SW480 (cell line): ENCODE results near the gene GCNT4.

ENCODE experiments used
- DNase-seq: peaks from one replicate; pipeline ENCODE4 v3.0.0-alpha.2; 2016; ENCODE audit warnings: low spot score

The GCNT4 gene

GRCh38 chr5:75051217-75051751 lies 1.1 kb downstream of the GCNT4 start:
- DNase-seq, result no peak

DNA sequence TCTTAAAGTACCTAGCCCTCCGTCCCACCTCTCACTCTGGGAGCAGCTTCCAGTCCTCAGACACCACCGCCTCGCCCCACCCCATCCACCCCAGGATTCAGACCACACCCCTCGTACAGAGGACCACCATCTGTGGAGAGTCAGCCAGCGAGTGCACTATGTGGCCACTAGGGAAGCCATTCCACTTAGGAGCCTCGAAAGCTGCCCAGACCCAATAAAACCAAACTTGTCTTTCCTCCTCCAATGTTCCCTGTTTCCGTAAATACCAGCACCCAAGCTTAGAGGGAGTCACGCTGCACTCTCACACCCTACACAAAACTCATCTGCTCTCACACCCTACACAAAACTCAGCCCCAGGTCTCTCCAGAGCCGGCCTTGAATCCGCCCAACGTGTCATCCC lies 1.9 kb downstream of the GCNT4 start:
- peak; percentile 10 for DNase-seq

DNA sequence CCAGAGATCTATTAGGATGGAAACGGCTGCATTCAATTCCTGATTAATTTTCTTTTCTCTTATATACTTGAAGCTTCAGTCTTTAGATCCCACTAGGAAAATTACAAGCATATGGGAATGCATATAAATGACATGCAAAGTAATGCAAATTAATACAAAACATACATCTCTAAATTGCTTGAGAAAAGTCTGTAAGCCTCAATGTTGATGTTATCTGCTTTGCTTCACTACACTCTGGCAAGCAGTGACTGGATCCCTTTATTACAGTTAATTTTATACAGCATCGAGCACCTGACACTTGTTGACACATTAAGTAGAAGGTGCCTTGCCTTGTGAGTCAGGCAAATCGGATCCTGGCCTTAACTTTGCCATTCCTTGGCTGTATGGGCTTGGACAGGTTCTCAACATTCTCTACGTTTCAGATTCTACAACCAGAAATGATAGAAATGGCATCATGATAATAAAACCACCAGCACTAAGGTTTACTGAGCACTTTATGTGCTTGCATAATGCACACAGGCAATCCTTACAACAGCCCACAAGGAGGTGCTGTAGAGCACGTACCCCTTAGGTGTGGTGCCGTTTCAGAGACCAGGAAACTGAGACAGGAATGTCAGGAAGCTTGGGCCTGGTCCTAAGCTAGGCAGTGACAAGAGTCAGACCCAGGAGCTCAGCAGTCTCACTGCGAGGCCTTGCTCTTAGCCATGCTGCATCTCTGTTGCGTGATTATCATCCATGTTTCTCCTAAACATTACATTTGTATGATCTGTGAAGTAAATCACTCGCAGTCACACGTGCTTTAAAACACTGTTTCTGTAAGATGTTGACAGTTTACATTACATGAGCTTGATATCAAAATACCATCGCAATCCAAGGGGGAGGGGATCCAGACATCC lies 2.7 kb downstream of the GCNT4 start:
- DNase-seq, result peak; percentile 50

DNA sequence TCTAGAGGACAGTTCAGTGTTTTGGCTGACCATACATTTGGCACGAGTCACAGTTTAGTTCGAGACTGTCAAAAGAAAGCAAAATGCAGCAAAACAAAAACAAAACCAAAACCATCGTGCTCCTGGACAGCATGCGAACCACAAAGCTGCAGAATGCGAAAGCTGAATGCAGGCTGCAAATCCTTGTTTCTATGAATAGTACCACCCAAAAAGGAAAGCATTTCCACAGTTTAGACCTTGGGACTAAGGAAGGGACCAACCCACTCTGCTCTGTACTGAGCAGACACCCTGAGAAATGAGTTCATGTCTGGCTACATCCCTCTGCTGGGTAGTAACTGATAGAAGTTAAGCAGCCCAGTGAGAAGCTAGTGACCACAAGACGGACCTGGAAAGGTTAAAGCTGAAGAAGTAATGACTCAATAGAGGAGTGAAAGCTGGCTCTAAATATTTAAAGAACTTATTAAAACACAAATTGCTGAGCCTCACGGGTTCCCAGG lies 3.9 kb downstream of the GCNT4 start:
- no peak for DNase-seq

GRCh38 chr5:75047356-75047755 lies 5.0 kb downstream of the GCNT4 start:
- no peak for DNase-seq

GRCh38 chr5:75046366-75047142 lies 5.8 kb downstream of the GCNT4 start:
- DNase-seq, result no peak

DNA sequence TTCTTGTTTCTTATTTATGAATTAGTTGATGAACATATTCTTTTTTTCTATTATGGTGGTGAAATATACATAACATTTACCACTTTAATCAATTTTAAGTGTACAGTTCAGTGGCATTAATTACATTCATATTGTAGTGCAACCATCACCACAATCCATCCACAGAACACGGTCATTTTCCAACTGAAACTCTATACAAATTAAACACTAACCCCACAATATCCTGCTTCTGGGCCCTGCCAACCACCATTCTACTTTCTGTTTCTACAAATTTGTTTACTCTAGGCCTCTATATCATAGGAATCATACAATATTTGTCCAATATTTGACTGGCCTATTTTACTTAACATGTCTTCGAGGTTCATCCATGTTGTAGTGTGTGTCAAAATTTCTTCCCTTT lies 7.3 kb downstream of the GCNT4 start:
- DNase-seq, result no peak

GRCh38 chr5:75044406-75044805 lies 8.0 kb downstream of the GCNT4 start:
- peak; percentile 70 for DNase-seq

DNA sequence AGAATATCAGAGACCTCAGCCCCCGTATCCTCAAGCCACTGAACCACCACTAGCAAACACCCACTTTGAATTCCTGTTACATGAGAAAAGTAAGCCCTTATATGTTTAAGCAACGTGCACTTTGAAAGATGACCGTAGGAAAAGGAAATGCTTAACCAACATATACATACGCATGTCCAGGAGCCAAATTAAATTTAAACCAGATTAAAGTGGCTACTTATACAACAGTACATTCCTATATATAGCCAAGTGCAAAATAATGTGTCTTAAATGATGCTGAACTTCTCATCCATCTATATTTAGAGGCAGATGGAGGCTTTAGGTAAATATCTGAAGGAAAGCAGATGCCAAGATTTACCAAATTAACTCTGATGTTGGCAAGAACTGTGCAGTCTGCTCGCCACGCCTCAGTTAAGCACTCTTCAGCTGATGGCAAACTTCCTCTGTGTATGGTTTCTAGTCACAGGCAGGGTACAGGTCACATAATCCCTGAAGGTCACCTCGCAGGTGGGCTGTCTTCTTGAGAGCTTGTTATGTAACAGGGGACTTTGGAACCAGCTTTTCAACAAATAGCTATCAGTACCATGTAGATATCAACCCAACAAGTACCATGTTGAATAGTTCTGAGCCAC lies 8.6 kb downstream of the GCNT4 start:
- DNase-seq, result no peak

DNA sequence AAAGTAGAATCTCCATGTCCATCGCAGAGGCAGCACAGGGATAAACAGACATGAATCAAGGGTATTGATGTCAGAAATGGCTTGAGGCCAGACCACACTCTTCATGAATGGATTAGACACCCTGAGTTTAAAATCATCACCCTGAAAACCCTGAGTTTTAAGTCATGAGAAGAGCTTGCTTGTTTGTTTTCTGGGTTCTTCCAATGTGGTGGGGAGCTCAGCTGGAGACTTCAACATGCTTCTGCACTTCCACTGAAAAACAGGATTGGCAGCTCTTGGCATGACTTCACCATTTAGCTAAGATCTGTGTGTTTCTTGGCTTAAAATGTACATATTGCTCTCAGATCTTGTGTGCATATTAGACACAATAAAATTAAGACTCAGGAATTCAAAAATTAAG lies 9.8 kb downstream of the GCNT4 start:
- DNase-seq, result no peak

GRCh38 chr5:75040973-75041372 lies 11.4 kb downstream of the GCNT4 start:
- no peak for DNase-seq

DNA sequence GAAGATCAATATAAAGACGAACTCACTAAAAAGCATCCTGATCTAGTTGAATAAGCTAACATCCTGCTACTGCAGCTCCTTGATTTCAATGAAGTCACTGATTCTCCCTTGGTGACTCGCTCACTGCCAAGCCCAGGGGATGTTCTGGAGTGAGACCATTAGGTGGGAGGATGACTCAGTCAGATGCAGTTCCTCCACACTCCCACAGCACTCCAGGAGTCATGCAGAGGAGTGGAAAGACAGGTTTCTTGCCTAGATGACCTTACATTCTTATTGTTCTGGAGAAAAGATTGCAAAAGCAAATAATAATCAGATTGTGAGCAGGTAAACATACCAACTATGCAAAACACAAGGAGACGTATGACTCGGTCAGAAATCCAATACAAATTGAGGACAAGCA lies 15.3 kb downstream of the GCNT4 start:
- peak; percentile 46 for DNase-seq

DNA sequence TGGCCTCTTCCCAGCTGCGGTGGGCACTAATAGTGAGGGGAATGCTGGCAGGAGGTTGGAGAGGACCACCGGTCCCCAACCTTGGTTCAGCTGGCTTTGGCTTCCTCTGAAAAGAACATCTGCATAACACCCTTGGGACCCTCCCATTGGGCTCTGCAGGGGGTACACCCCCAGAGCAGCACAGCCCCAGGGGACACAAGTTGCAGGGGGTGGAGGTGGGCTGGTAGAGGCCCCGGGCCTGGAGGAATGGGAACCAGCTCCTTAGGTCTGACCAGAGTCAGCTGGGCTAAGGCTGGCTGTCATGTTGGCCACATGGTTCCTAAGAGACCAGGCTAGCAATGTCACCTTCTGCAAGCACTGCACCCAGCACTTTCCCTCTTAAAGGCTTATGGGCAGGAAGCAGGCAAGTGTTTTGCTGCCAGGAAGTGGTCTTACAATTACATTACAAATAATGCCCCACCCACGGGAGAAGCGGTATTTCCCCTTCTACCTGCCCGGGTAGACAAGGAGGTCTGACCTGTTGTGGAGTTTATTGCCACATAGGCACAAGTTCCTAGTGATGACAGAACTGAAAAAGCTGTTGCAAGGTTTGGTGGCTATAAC lies 18.1 kb downstream of the GCNT4 start:
- peak; percentile 9 for DNase-seq

- DNase-seq, result no peak
These were observed 21.0 kb downstream of the GCNT4 start for GRCh38 chr5:75031366-75031765.

- no peak for DNase-seq
These were observed 24.3 kb downstream of the GCNT4 start for GRCh38 chr5:75028090-75028489.

GRCh38 chr5:75023368-75024159 lies 28.8 kb downstream of the GCNT4 start:
- DNase-seq, result no peak

DNA sequence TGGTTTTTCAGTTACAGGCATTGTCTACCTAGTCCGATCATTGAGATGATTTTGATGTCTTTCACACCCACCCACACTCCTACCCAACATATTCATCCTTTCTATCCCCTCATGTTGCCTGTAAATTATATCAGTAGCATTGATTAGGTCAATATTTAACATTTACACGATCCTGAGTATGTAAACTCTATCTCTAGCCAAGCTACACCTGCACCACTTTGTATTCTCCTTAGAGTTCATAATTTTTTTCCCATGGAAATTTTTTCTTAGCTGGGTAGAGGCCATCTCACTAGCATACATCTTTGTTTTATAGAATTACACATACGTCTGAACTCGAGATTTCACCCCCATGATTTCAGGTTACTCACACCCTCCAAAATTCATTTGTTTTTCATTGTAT lies 30.6 kb downstream of the GCNT4 start:
- no peak for DNase-seq

DNA sequence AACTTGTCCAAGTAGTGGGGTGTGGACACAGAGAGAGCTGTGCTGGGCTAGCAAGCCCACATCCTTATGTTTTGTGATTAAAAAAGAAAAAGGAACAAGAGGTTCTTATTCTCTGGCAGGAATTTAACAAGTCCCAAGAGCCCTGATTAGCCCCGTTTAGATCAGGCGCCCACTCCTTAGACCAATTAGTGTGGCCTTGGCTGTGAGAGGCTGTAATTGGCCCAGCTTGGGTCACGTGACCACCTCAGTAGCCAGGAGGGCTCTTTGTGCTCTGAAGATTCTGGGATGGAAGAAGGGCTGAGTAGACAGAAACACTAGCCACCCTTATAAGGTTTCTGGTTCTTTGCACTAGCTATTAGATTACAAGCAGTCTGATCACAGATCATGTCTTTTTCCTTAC lies 31.1 kb downstream of the GCNT4 start:
- DNase-seq, result no peak

DNA sequence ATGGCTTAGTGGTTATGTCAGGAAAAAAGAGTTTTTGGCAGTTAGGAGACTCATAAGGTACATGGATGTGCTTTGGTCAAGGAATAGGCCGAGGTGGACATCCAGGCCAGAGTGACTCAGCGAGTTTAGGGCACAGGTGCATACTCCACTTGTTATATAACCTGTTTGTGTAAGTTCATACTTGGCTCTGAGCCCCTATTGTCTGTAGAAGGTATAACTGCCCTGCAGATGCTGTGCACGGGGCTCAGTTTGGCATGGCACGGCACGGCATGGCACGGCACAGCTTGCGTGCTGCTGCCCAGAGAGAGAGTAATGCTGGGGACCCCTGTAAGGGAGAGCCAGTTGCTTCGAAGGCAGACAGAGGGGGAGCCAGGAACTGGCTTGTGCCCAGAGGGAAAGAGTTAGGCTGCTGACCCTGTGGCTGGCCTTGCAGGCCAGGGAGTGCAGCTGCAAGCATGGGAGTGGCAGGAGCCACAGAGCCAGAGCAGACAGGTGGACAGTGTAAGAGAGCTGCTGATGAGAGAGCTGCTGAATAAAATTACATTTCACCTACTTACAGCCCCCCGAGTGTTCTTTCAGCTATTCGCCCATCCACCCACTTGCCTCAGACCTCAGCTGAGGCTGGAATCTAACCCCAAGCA lies 32.2 kb downstream of the GCNT4 start:
- no peak for DNase-seq

DNA sequence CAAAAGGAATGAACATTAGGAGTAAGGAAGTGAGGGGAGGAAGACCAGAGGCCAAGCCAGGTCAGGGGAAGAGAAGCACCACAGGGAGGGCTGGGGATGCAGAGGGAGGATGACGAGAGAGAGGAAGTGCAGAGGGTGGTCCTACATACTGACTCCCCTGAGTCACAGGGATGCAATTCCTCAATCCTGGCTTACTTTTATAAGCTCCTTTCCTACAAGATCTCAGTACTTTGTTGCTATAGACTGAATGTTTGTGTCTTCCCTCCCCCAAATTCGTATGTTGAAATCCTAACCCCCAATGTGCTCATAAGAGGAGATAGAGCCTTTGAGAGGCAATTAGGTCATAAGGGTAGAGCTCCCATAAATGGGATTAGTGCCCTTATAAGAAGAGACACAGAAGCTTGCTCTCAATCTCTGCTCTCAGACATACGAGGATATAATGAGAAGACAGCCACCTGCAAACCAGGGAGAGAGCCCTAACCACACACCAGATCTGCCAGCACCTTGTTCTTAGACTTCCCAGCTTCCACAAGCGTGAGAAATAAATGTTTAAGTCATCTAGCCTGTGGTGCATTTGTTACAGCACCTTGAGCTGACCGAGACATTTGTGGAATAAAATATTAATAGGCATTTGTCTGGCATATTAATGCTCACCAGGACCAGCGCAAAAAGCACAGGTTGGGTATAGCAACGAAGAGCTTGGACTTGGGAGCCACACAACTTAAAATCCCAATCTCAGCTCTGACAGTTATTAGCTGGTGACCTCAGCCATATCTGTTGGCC lies 33.4 kb downstream of the GCNT4 start:
- no peak for DNase-seq
